Stomach (tissue), 4 donors: Measurements from ENCODE around the gene ERFL.

Experiments used
- EP300 ChIP-seq: sonication (generic); formaldehyde crosslinking; IDR thresholded peaks from one replicate; pipeline ENCODE4 v1.6.1; 2017; ENCODE audit warnings: antibody characterized with exemption
- POLR2A ChIP-seq, 4 donors: fragments of 450-650 bp; IDR thresholded peaks; one replicate each; pipeline ENCODE4 v1.6.1; 2016; ENCODE audit warnings: antibody characterized with exemption in 4 of 4, control low read depth in 2 of 4, mild to moderate bottlenecking in 1 of 4, moderate library complexity in 1 of 4
- POLR2AphosphoS5 ChIP-seq, 3 donors: sonication (generic); formaldehyde crosslinking; IDR thresholded peaks; one replicate each; pipeline ENCODE4 v1.6.1; 2016; ENCODE audit warnings: antibody characterized with exemption in 3 of 3
- TF ChIP-seq, protein P1 (sequence below), 7 experiments: fragments of 450-650 bp in 4 of 7; fragments of 200-600 bp in 3 of 7; sonication (generic) in 3 of 7; IDR thresholded peaks; one replicate each; pipeline ENCODE4 v1.5.1; 2016 to 2019; ENCODE audit warnings: antibody characterized with exemption in 7 of 7, control low read depth in 2 of 7, mild to moderate bottlenecking in 1 of 7

- no peak for TF ChIP-seq POLR2A (IDR thresholded peaks at IDR 0.05)
- TF ChIP-seq, protein P1, sequence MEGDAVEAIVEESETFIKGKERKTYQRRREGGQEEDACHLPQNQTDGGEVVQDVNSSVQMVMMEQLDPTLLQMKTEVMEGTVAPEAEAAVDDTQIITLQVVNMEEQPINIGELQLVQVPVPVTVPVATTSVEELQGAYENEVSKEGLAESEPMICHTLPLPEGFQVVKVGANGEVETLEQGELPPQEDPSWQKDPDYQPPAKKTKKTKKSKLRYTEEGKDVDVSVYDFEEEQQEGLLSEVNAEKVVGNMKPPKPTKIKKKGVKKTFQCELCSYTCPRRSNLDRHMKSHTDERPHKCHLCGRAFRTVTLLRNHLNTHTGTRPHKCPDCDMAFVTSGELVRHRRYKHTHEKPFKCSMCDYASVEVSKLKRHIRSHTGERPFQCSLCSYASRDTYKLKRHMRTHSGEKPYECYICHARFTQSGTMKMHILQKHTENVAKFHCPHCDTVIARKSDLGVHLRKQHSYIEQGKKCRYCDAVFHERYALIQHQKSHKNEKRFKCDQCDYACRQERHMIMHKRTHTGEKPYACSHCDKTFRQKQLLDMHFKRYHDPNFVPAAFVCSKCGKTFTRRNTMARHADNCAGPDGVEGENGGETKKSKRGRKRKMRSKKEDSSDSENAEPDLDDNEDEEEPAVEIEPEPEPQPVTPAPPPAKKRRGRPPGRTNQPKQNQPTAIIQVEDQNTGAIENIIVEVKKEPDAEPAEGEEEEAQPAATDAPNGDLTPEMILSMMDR (IDR thresholded peaks at IDR 0.05): no peak
- TF ChIP-seq POLR2AphosphoS5 (IDR thresholded peaks at IDR 0.05): no peak
- no peak for TF ChIP-seq EP300
These were observed 604 bp downstream of the ERFL start for GRCh38 chr19:41927497-41928192.
